HepG2 (cell line): ENCODE measurements around the gene TRIO. TPM values are rescaled to one million over a fixed set of nuclear protein-coding genes. Genes with fewer than 3 reads are reported as not detected.

Source experiments
- ATAC-seq: fragments of 200-7000 bp; cut with Tn5 transposase; 3 replicates; pipeline ENCODE4 v1.9.1; 2020; ENCODE audit warnings: mild to moderate bottlenecking, moderate library complexity
- BruUV-seq: library from RNA; stranded (reverse); fragments of 400-500 nt; replicated peaks from 2 replicates; lab custom pipeline; 2021; lab: Mats Ljungman, UMichigan
- CTCF ChIA-PET: fragments of 300-600 bp; formaldehyde crosslinking; extraction: SDS; loops from one replicate; lab custom pipeline; 2021; ENCODE audit warnings: low total read pairs, inconsistent platforms, low intra/inter-chr PET ratio; lab: Yijun Ruan, JAX
- POLR2A ChIA-PET: fragments of 350-600 bp; sonication (Branson Sonifier 250); formaldehyde crosslinking; loops from one replicate; lab custom pipeline; 2020; ENCODE audit warnings: antibody characterized with exemption, inconsistent platforms; lab: Yijun Ruan, JAX
- DNase-seq: peaks from one replicate; pipeline ENCODE4 v3.0.0-alpha.2; 2015; ENCODE audit warnings: low spot score
- FAIRE-seq: peaks from 3 replicates; lab custom pipeline; 2011; peaks lifted over from hg19 to GRCh38; lab: Jason Lieb, UNC
- H2AFZ ChIP-seq: one replicate; pipeline ENCODE4 v1.6.1; 2011; ENCODE audit warnings: low read length, inconsistent platforms
- H3K27ac ChIP-seq: fragments of 300-600 bp; 3 replicates; pipeline ENCODE4 v1.8.0; 2011; ENCODE audit warnings: mixed run types, mild to moderate bottlenecking, mixed read lengths, low read length, inconsistent platforms; ENCODE audit not compliant: insufficient read depth; ENCODE audit errors: extremely low read length
- H3K27me3 ChIP-seq, 2 experiments: fragments of 200-600 bp in 1 of 2; 2 replicates in 1 of 2; 3 replicates in 1 of 2; pipeline versions ENCODE4 v1.6.0 to v1.8.0; 2011; ENCODE audit warnings: low read length in 2 of 2, mild to moderate bottlenecking in 2 of 2, moderate library complexity in 2 of 2, inconsistent platforms in 1 of 2; ENCODE audit not compliant: insufficient read depth in 2 of 2, control insufficient read depth in 1 of 2
- H3K36me3 ChIP-seq, 2 experiments: fragments of 200-600 bp in 1 of 2; replicated peaks in 1 of 2; 2 replicates in 1 of 2; 3 replicates in 1 of 2; pipeline versions ENCODE4 v1.5.1 to v1.8.0; 2011; ENCODE audit warnings: low read length in 2 of 2, inconsistent platforms in 1 of 2; ENCODE audit not compliant: insufficient read depth in 2 of 2, control insufficient read depth in 1 of 2
- H3K4me1 ChIP-seq: 2 replicates; pipeline ENCODE4 v1.5.1; 2012; ENCODE audit warnings: low read length, inconsistent platforms; ENCODE audit not compliant: insufficient read depth
- H3K4me2 ChIP-seq: 2 replicates; pipeline ENCODE4 v1.6.0; 2011; ENCODE audit warnings: low read depth, low read length, inconsistent platforms
- H3K4me3 ChIP-seq, 3 experiments: fragments of 200-600 bp in 1 of 3; sonication (generic), shearing (Covaris generic) in 1 of 3; replicated peaks in 1 of 3; 2 replicates each; pipeline ENCODE4 v1.5.1; 2011 to 2016; ENCODE audit warnings: low read length in 3 of 3, inconsistent platforms in 2 of 3, low read depth in 2 of 3, mild to moderate bottlenecking in 2 of 3, control low read depth in 1 of 3, mixed read lengths in 1 of 3; ENCODE audit not compliant: insufficient read depth in 1 of 3
- H3K79me2 ChIP-seq: one replicate; pipeline ENCODE4 v1.6.1; 2011; ENCODE audit warnings: low read length, inconsistent platforms; ENCODE audit not compliant: insufficient read depth
- H3K9ac ChIP-seq: 2 replicates; pipeline ENCODE4 v1.6.0; 2011; ENCODE audit warnings: mild to moderate bottlenecking, low read depth, low read length, inconsistent platforms; ENCODE audit not compliant: insufficient read depth
- H3K9me3 ChIP-seq: 2 replicates; pipeline ENCODE4 v1.5.1; 2012; ENCODE audit warnings: mild to moderate bottlenecking, low read length
- H4K20me1 ChIP-seq: 2 replicates; pipeline ENCODE4 v1.6.0; 2011; ENCODE audit warnings: inconsistent platforms, mild to moderate bottlenecking, low read length, moderate library complexity; ENCODE audit not compliant: insufficient read depth
- ARNT ChIP-seq: fragments of 450-650 bp; IDR thresholded peaks from 2 replicates; pipeline ENCODE4 v1.6.1; 2017
- GATAD2A ChIP-seq: IDR thresholded peaks from 2 replicates; pipeline ENCODE4 v1.6.1; 2016
- HMGXB4 ChIP-seq, 2 experiments: sonication (generic) in 1 of 2; formaldehyde crosslinking in 1 of 2; IDR thresholded peaks; 2 replicates each; pipeline versions ENCODE4 v1.4.0 to v1.6.1; 2018 to 2020; ENCODE audit warnings: missing genetic modification reagents in 2 of 2, borderline replicate concordance in 1 of 2, low read depth in 1 of 2, mild to moderate bottlenecking in 1 of 2, missing biosample characterization in 1 of 2
- IKZF1 ChIP-seq: fragments of 450-650 bp; IDR thresholded peaks from 2 replicates; pipeline ENCODE4 v1.7.1; 2016
- LCORL ChIP-seq, 2 experiments: fragments of 450-650 bp in 1 of 2; sonication (generic) in 1 of 2; formaldehyde crosslinking in 1 of 2; IDR thresholded peaks; 2 replicates each; pipeline versions ENCODE4 v1.5.0 to v1.6.1; 2017 to 2020; ENCODE audit warnings: antibody characterized with exemption in 1 of 2, missing genetic modification reagents in 1 of 2
- MBNL3 ChIP-seq: fragments of 250-450 bp; sonication (Bioruptor Pico); conservative IDR thresholded peaks from 2 replicates; pipeline ENCODE4 v1.8.0; 2022; ENCODE audit warnings: mild to moderate bottlenecking, inconsistent platforms
- NCOA5 ChIP-seq: sonication (generic); formaldehyde crosslinking; IDR thresholded peaks from 2 replicates; pipeline ENCODE4 v1.4.0; 2020; ENCODE audit warnings: missing genetic modification reagents
- NFAT5 ChIP-seq: sonication (generic); formaldehyde crosslinking; IDR thresholded peaks from 2 replicates; pipeline ENCODE4 v1.4.0; 2020; ENCODE audit warnings: missing genetic modification reagents
- ZBTB25 ChIP-seq: IDR thresholded peaks from 2 replicates; pipeline ENCODE4 v1.6.1; 2018; ENCODE audit warnings: missing genetic modification reagents
- ZFP41 ChIP-seq: sonication (generic); formaldehyde crosslinking; IDR thresholded peaks from 2 replicates; pipeline ENCODE4 v1.4.0; 2020; ENCODE audit warnings: mild to moderate bottlenecking, missing genetic modification reagents, borderline replicate concordance
- ZSCAN29 ChIP-seq: sonication (generic); formaldehyde crosslinking; conservative IDR thresholded peaks from 2 replicates; pipeline ENCODE4 v1.4.0; 2020; ENCODE audit warnings: mild to moderate bottlenecking, missing genetic modification reagents
- ZZZ3 ChIP-seq: sonication (generic); formaldehyde crosslinking; IDR thresholded peaks from 2 replicates; pipeline ENCODE4 v1.4.0; 2020; ENCODE audit warnings: missing genetic modification reagents, mild to moderate bottlenecking, borderline replicate concordance
- WGBS: methylation state at CpG from one replicate; pipeline ENCODE4 v1.1.6; 2017; ENCODE audit warnings: low lambda C conversion rate; 5-methylcytosine and 5-hydroxymethylcytosine counted together
- in situ Hi-C: cut with HindIII; loops from 2 replicates; pipeline ENCODE4 v1.10.0; 2017; ENCODE audit warnings: low pct_unique_long_range_greater_than_20kb; ENCODE audit not compliant: extremely low pct_ligation_motif_present
- intact Hi-C: fragments of 100-400 bp; cut with micrococcal nuclease; formaldehyde crosslinking; loops from one replicate; pipeline ENCODE4 v1.10.0; 2022; ENCODE audit not compliant: unreplicated experiment
- polyA plus RNA-seq, 8 experiments: library from polyadenylated mRNA; depleted of rRNA in 3 of 8; stranded (reverse) in 7 of 8; unstranded in 1 of 8; fragments of >200 nt; fragmentation: Illumina TruSeq in 4 of 8; extraction: Trizol in 4 of 8; gene quantifications; 2 replicates each; pipeline versions ENCODE4 v1.2.1 to v1.2.3, GENCODE V29; 2011 to 2016; ENCODE audit warnings: low read depth in 4 of 8, missing spikeins in 1 of 8, mixed read lengths in 1 of 8; ENCODE audit not compliant: insufficient read depth in 1 of 8
- total RNA-seq, 5 experiments: library from RNA; depleted of rRNA; stranded (reverse); fragments of >200 nt; fragmentation: Illumina TruSeq; extraction: Trizol; gene quantifications; 2 replicates each; pipeline ENCODE4 v1.2.3, GENCODE V29; 2016; ENCODE audit warnings: low read depth in 1 of 5
- TF ChIP-seq, protein P1 (sequence below): sonication (generic); formaldehyde crosslinking; IDR thresholded peaks from 2 replicates; pipeline ENCODE4 v1.4.0; 2020; ENCODE audit warnings: mild to moderate bottlenecking, missing genetic modification reagents
- TF ChIP-seq, protein P2 (sequence below): sonication (generic); formaldehyde crosslinking; IDR thresholded peaks from 2 replicates; pipeline ENCODE4 v1.5.0; 2020; ENCODE audit warnings: missing genetic modification reagents, mild to moderate bottlenecking, borderline replicate concordance
- TF ChIP-seq, protein P3 (sequence below): sonication (generic); formaldehyde crosslinking; IDR thresholded peaks from 2 replicates; pipeline ENCODE4 v1.4.0; 2020; ENCODE audit warnings: mild to moderate bottlenecking, missing genetic modification reagents

Gene TRIO
- total and polyA plus RNA-seq, 2 of the 13 experiments (the other 11 are each of a cell fraction or from before 2014, with no cell fraction given): 45.2 to 45.9 TPM

GRCh38 chr5:14236757-14237156 is 93.6 kb downstream of the TRIO start:
- peak; percentile 54 for ATAC-seq
- no peak overlapping the region for H2AFZ ChIP-seq
- no peaks in the 10 kb centered on the region for H3K36me3 ChIP-seq
- no peak overlapping the region for H3K9ac ChIP-seq
- TF ChIP-seq ZZZ3 (no peak), NCOA5 (CRISPR knock-in tag) (no peak), HMGXB4 (CRISPR knock-in tag; IDR thresholded peaks at IDR 0.05; ENCODE audit: borderline replicate concordance in 1 of 2, low read depth in 1 of 2) (no peak), ZBTB25 (CRISPR knock-in tag) (no peak), IKZF1 (no peak), ZSCAN29 (CRISPR knock-in tag) (no peak), GATAD2A (no peak), NFAT5 (CRISPR knock-in tag) (no peak), ARNT (no peak), ZFP41 (CRISPR knock-in tag) (no peak), MBNL3 (no peak), LCORL (IDR thresholded peaks at IDR 0.05) (no peak), LCORL (CRISPR knock-in tag; IDR thresholded peaks at IDR 0.05) (no peak)
- TF ChIP-seq, protein P1, sequence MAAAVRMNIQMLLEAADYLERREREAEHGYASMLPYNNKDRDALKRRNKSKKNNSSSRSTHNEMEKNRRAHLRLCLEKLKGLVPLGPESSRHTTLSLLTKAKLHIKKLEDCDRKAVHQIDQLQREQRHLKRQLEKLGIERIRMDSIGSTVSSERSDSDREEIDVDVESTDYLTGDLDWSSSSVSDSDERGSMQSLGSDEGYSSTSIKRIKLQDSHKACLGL: no peak
- TF ChIP-seq, protein P2, sequence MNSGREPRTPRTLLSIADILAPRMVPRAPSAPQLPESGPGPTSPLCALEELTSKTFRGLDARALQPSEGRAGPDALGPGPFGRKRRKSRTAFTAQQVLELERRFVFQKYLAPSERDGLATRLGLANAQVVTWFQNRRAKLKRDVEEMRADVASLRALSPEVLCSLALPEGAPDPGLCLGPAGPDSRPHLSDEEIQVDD (CRISPR knock-in tag): no peak
- TF ChIP-seq, protein P3, sequence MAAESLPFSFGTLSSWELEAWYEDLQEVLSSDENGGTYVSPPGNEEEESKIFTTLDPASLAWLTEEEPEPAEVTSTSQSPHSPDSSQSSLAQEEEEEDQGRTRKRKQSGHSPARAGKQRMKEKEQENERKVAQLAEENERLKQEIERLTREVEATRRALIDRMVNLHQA (CRISPR knock-in tag): no peak
- H3K79me2 ChIP-seq: peaks cover 96% of the 10 kb centered on the region
- intact Hi-C loops: no loop called here
- peaks cover 24% of the 10 kb centered on the region for H3K4me1 ChIP-seq
- CTCF ChIA-PET: no interaction called here
- no peak for FAIRE-seq
- H3K27me3 ChIP-seq: no peaks in the 10 kb centered on the region
- no TSS peak for BruUV-seq
- no peak for DNase-seq
- POLR2A ChIA-PET: no interaction called here
- in situ Hi-C loops: no loop called here
- no peak overlapping the region for H3K4me2 ChIP-seq
- H3K27ac ChIP-seq: no peak overlapping the region
- H3K4me3 ChIP-seq: no peak overlapping the region
- H3K9me3 ChIP-seq: no peaks in the 10 kb centered on the region
- H4K20me1 ChIP-seq: peaks cover 35% of the 10 kb centered on the region
- 87% methylated on average over 3 of the region's 3 CpGs for WGBS
